ENCODE measurements around the gene ZIK1.

The ZIK1 gene

GRCh38 chr19:57613941-57614743 is 30.2 kb downstream of the ZIK1 start, which contains the start of gene ZNF134:
ZNF134 (plus strand) TSS chr19:57614242; CDS start chr19:57619469, 5,227 bp downstream.
- peak; percentile 78 for DNase-seq

- DNase-seq, result no peak
Observed at GRCh38 chr19:57615346-57615745, 31.4 kb downstream of the ZIK1 start.

- no peak for DNase-seq
Observed at GRCh38 chr19:57620673-57621348, 36.9 kb downstream of the ZIK1 start.

- no peak for DNase-seq
Observed at GRCh38 chr19:57623091-57623490, 39.1 kb downstream of the ZIK1 start.

GRCh38 chr19:57632987-57633831 is 49.3 kb downstream of the ZIK1 start, which contains the start of gene ZNF211:
ZNF211 (plus strand) TSS chr19:57633168; CDS start chr19:57633347, 179 bp downstream.
- DNase-seq, result peak; percentile 96

- DNase-seq, result no peak
Observed at GRCh38 chr19:57633832-57634131, 49.8 kb downstream of the ZIK1 start.

GRCh38 chr19:57637379-57637778 is 53.4 kb downstream of the ZIK1 start:
- no peak for DNase-seq

- DNase-seq, result no peak
Observed at GRCh38 chr19:57641715-57642234, 57.8 kb downstream of the ZIK1 start.

GRCh38 chr19:57642396-57643046 is 58.6 kb downstream of the ZIK1 start:
- no peak for DNase-seq
